ENCODE measurements around the gene CNNM1.

DNA sequence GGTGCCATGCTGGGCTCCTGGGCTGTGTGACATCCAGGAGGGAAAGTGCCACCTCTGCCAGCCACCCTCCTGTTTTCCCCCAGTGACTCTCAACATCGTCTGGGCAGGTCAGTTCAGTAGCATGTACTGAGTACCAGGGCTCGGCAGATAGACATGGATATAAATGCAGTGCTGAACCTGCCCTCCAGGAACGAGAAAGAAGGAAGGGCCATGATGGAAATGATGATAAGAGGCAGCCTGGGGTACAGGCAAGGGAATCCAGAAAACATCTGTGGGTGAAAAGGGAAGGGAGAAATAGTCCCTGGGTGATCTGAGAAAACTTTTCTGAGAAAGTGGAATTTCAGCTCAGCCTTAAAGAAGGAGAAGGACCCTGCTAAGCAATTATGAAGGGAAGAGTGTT lies 12.1 kb downstream of the CNNM1 start:
- TF ChIP-seq, protein P1, sequence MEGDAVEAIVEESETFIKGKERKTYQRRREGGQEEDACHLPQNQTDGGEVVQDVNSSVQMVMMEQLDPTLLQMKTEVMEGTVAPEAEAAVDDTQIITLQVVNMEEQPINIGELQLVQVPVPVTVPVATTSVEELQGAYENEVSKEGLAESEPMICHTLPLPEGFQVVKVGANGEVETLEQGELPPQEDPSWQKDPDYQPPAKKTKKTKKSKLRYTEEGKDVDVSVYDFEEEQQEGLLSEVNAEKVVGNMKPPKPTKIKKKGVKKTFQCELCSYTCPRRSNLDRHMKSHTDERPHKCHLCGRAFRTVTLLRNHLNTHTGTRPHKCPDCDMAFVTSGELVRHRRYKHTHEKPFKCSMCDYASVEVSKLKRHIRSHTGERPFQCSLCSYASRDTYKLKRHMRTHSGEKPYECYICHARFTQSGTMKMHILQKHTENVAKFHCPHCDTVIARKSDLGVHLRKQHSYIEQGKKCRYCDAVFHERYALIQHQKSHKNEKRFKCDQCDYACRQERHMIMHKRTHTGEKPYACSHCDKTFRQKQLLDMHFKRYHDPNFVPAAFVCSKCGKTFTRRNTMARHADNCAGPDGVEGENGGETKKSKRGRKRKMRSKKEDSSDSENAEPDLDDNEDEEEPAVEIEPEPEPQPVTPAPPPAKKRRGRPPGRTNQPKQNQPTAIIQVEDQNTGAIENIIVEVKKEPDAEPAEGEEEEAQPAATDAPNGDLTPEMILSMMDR (IDR thresholded peaks at IDR 0.05) = no peak
- no peak for TF ChIP-seq POLR2A (IDR thresholded peaks at IDR 0.05)
- TF ChIP-seq POLR2AphosphoS5 (IDR thresholded peaks at IDR 0.05) = no peak

Measured in suprapubic skin (tissue), 4 donors.